Hematopoietic multipotent progenitor cell treated with erythropoietin and hydrocortisone succinate and interleukin-3 and kit ligand, for 6 days (in vitro differentiated cells): ENCODE data around the gene CHN2.

Experiments used
- DNase-seq: peaks from one replicate; pipeline ENCODE4 v3.0.0-alpha.2; 2015

Gene CHN2

GRCh38 chr7:29370531-29371314 is 176.1 kb downstream of the CHN2 start:
- peak; percentile 45 for DNase-seq

- DNase-seq, result no peak
Measured at GRCh38 chr7:29371472-29371871, 176.9 kb downstream of the CHN2 start.

- DNase-seq, result no peak
Measured at GRCh38 chr7:29372351-29373090, 177.9 kb downstream of the CHN2 start.

GRCh38 chr7:29375641-29376562 is 181.3 kb downstream of the CHN2 start:
- no peak for DNase-seq

GRCh38 chr7:29377718-29378117 is 183.1 kb downstream of the CHN2 start:
- no peak for DNase-seq

- DNase-seq, result no peak
Measured at GRCh38 chr7:29379551-29379950, 185.0 kb downstream of the CHN2 start.

- no peak for DNase-seq
Measured at GRCh38 chr7:29381206-29382094, 186.9 kb downstream of the CHN2 start.

- DNase-seq, result no peak
Measured at GRCh38 chr7:29384277-29384676, 189.7 kb downstream of the CHN2 start.

- DNase-seq, result no peak
Measured at GRCh38 chr7:29385214-29385814, 190.7 kb downstream of the CHN2 start.

- no peak for DNase-seq
Measured at GRCh38 chr7:29386196-29386765, 191.7 kb downstream of the CHN2 start.

- no peak for DNase-seq
Measured at GRCh38 chr7:29391262-29391661, 196.7 kb downstream of the CHN2 start.

GRCh38 chr7:29394321-29394720 is 199.7 kb downstream of the CHN2 start:
- no peak for DNase-seq

GRCh38 chr7:29396563-29396962 is 202.0 kb downstream of the CHN2 start:
- no peak for DNase-seq

- no peak for DNase-seq
Measured at GRCh38 chr7:29397398-29397797, 202.8 kb downstream of the CHN2 start.

- no peak for DNase-seq
Measured at GRCh38 chr7:29398011-29398410, 203.4 kb downstream of the CHN2 start.

- no peak for DNase-seq
Measured at GRCh38 chr7:29400437-29400836, 205.9 kb downstream of the CHN2 start.

GRCh38 chr7:29401769-29402168 is 207.2 kb downstream of the CHN2 start:
- no peak for DNase-seq

GRCh38 chr7:29405891-29406290 is 211.3 kb downstream of the CHN2 start:
- DNase-seq, result no peak

- no peak for DNase-seq
Measured at GRCh38 chr7:29406366-29406765, 211.8 kb downstream of the CHN2 start.

GRCh38 chr7:29408841-29409243 is 214.3 kb downstream of the CHN2 start:
- peak; percentile 82 for DNase-seq

- no peak for DNase-seq
Measured at GRCh38 chr7:29410996-29411395, 216.4 kb downstream of the CHN2 start.
